ENCODE measurements around the gene SDF4. TPM values are rescaled to one million over a fixed set of nuclear protein-coding genes. Genes with fewer than 3 reads are reported as not detected.
A peak's percentile ranks its signal among the peaks of the same experiment; 100 is the strongest.

Gene SDF4
- total and polyA plus RNA-seq, 7 experiments from 2014 or later: 74.8 to 124 (median 107) TPM

- Histone ChIP-seq H3K36me3 (ENCODE audit: control insufficient read depth in 2 of 3, insufficient read depth in 3 of 3, low read length in 3 of 3) (peaks cover 0 to 80% (median 3%) of the 10 kb centered on the region in 3 experiments), H3K4me3 (ENCODE audit: low read length) (no peak overlapping the region), H3K9me3 (ENCODE audit: control insufficient read depth in 2 of 3, low read length in 3 of 3) (no peaks in the 10 kb centered on the region), H3K27ac (ENCODE audit: low read depth, low read length) (no peak overlapping the region), H3K27me3 (ENCODE audit: control insufficient read depth in 2 of 2, insufficient read depth in 2 of 2, low read length in 2 of 2) (no peaks in the 10 kb centered on the region), H3K4me1 (ENCODE audit: control insufficient read depth in 2 of 2, insufficient read depth in 2 of 2, low read length in 2 of 2) (peaks cover under 1 to 11% of the 10 kb centered on the region in 2 donors)
- Mint-ChIP-seq H3K27ac (peak overlapping the region in 1 of 9 donors; percentile 38), H3K27me3 (no peaks in the 10 kb centered on the region), H3K9me3 (no peaks in the 10 kb centered on the region), H3K4me1 (peaks cover 0 to 37% (median 20%) of the 10 kb centered on the region in 7 donors), H3K36me3 (peaks cover 5 to 24% (median 8%) of the 10 kb centered on the region in 5 donors), H3K4me3 (no peak overlapping the region)
- no peak for ATAC-seq
- intact Hi-C loops (cut with micrococcal nuclease): no loop called here
- CTCF ChIA-PET: no interaction called here
- DNase-seq: no peak
- POLR2A ChIA-PET: no interaction called here
These were observed 12.5 kb downstream of the SDF4 start for GRCh38 chr1:1219341-1219740.

- Histone ChIP-seq H3K36me3 (ENCODE audit: control insufficient read depth in 2 of 3, insufficient read depth in 3 of 3, low read length in 3 of 3) (peaks cover 0 to 74% (median 3%) of the 10 kb centered on the region in 3 experiments), H3K27ac (ENCODE audit: low read depth, low read length) (no peak overlapping the region), H3K9me3 (ENCODE audit: control insufficient read depth in 2 of 3, low read length in 3 of 3) (no peaks in the 10 kb centered on the region), H3K4me1 (ENCODE audit: control insufficient read depth in 2 of 2, insufficient read depth in 2 of 2, low read length in 2 of 2) (peaks cover 6 to 17% of the 10 kb centered on the region in 2 donors), H3K4me3 (ENCODE audit: low read length) (no peak overlapping the region), H3K27me3 (ENCODE audit: control insufficient read depth in 2 of 2, insufficient read depth in 2 of 2, low read length in 2 of 2) (no peaks in the 10 kb centered on the region)
- Mint-ChIP-seq H3K36me3 (peaks cover 5 to 24% (median 8%) of the 10 kb centered on the region in 5 donors), H3K4me3 (peak overlapping the region in 2 of 10 donors; percentile 17 to 59), H3K27me3 (no peaks in the 10 kb centered on the region), H3K9me3 (no peaks in the 10 kb centered on the region), H3K4me1 (peaks cover 0 to 40% (median 21%) of the 10 kb centered on the region in 7 donors), H3K27ac (peak overlapping the region in 1 of 9 donors; percentile 13)
- intact Hi-C loops (cut with micrococcal nuclease): no loop called here
- DNase-seq: no peak
- POLR2A ChIA-PET: no interaction called here
- ATAC-seq: no peak
- CTCF ChIA-PET: interaction anchor here (0.8 kb wide), 1 partner anchor 223 kb away, joined by 3 read pairs; no protein-coding TSS in a partner anchor
These were observed 13.1 kb downstream of the SDF4 start for GRCh38 chr1:1218524-1219200.

GRCh38 chr1:1217621-1218523, 13.9 kb downstream of the SDF4 start:
- no peaks in the 10 kb centered on the region for H3K27me3 ChIP-seq (ENCODE audit: control insufficient read depth in 2 of 2, insufficient read depth in 2 of 2, low read length in 2 of 2)
- H3K27ac ChIP-seq (ENCODE audit: low read depth, low read length): no peak overlapping the region
- H3K27ac Mint-ChIP-seq: peak overlapping the region in 2 of 9 donors; percentile 25 to 46
- peak overlapping the region in 1 of 10 donors; percentile 17 for H3K4me3 Mint-ChIP-seq
- no peaks in the 10 kb centered on the region for H3K9me3 ChIP-seq (ENCODE audit: control insufficient read depth in 2 of 3, low read length in 3 of 3)
- POLR2A ChIA-PET: interaction anchor here (1.0 kb wide), 1 partner anchor 14 kb away, joined by 3 read pairs; no protein-coding TSS in a partner anchor
- peaks cover 0 to 67% (median 3%) of the 10 kb centered on the region in 3 experiments for H3K36me3 ChIP-seq (ENCODE audit: control insufficient read depth in 2 of 3, insufficient read depth in 3 of 3, low read length in 3 of 3)
- no peak for DNase-seq
- peaks cover 2 to 21% (median 3%) of the 10 kb centered on the region in 5 donors for H3K36me3 Mint-ChIP-seq
- H3K4me3 ChIP-seq (ENCODE audit: low read length): no peak overlapping the region
- intact Hi-C loops (cut with micrococcal nuclease): no loop called here
- H3K27me3 Mint-ChIP-seq: no peaks in the 10 kb centered on the region
- CTCF ChIA-PET: interaction anchor here (0.8 kb wide), 1 partner anchor 224 kb away, joined by 3 read pairs; no protein-coding TSS in a partner anchor
- H3K4me1 Mint-ChIP-seq: peaks cover 0 to 36% (median 20%) of the 10 kb centered on the region in 7 donors
- H3K4me1 ChIP-seq (ENCODE audit: control insufficient read depth in 2 of 2, insufficient read depth in 2 of 2, low read length in 2 of 2): peaks cover 6 to 24% of the 10 kb centered on the region in 2 donors
- H3K9me3 Mint-ChIP-seq: no peaks in the 10 kb centered on the region
- ATAC-seq: no peak

GRCh38 chr1:1216770-1217620, 14.8 kb downstream of the SDF4 start:
- no peak overlapping the region for H3K27ac ChIP-seq (ENCODE audit: low read depth, low read length)
- DNase-seq (no peak), ATAC-seq (peak; percentile 38)
- POLR2A ChIA-PET: interaction anchor here (1.0 kb wide), 1 partner anchor 13 kb away, joined by 3 read pairs; no protein-coding TSS in a partner anchor
- intact Hi-C loops (cut with micrococcal nuclease): no loop called here
- H3K9me3 Mint-ChIP-seq: no peaks in the 10 kb centered on the region
- H3K4me1 Mint-ChIP-seq: peaks cover 0 to 33% (median 17%) of the 10 kb centered on the region in 7 donors
- no peaks in the 10 kb centered on the region for H3K27me3 Mint-ChIP-seq
- H3K4me3 Mint-ChIP-seq: peak overlapping the region in 4 of 10 donors; percentile 13 to 55 (median 45)
- peaks cover 6 to 24% of the 10 kb centered on the region in 2 donors for H3K4me1 ChIP-seq (ENCODE audit: control insufficient read depth in 2 of 2, insufficient read depth in 2 of 2, low read length in 2 of 2)
- CTCF ChIA-PET: no interaction called here
- H3K27me3 ChIP-seq (ENCODE audit: control insufficient read depth in 2 of 2, insufficient read depth in 2 of 2, low read length in 2 of 2): no peaks in the 10 kb centered on the region
- H3K36me3 Mint-ChIP-seq: peaks cover 0 to 18% (median 0%) of the 10 kb centered on the region in 5 donors
- no peaks in the 10 kb centered on the region for H3K9me3 ChIP-seq (ENCODE audit: control insufficient read depth in 2 of 3, low read length in 3 of 3)
- H3K4me3 ChIP-seq (ENCODE audit: low read length): no peak overlapping the region
- H3K27ac Mint-ChIP-seq: peak overlapping the region in 6 of 9 donors; percentile 5 to 89 (median 61)
- H3K36me3 ChIP-seq (ENCODE audit: control insufficient read depth in 2 of 3, insufficient read depth in 3 of 3, low read length in 3 of 3): peaks cover 0 to 58% (median 0%) of the 10 kb centered on the region in 3 experiments

- H3K27ac ChIP-seq (ENCODE audit: low read depth, low read length): no peak overlapping the region
- H3K9me3 Mint-ChIP-seq: no peaks in the 10 kb centered on the region
- H3K36me3 Mint-ChIP-seq: peaks cover 0 to 20% (median 0%) of the 10 kb centered on the region in 5 donors
- ATAC-seq (no peak), DNase-seq (no peak)
- no peak overlapping the region for H3K4me3 ChIP-seq (ENCODE audit: low read length)
- peaks cover 0 to 28% (median 19%) of the 10 kb centered on the region in 7 donors for H3K4me1 Mint-ChIP-seq
- H3K9me3 ChIP-seq (ENCODE audit: control insufficient read depth in 2 of 3, low read length in 3 of 3): no peaks in the 10 kb centered on the region
- ChIA-PET POLR2A (interaction anchor here (0.7 kb wide), 1 partner anchor 20 kb away, joined by 4 read pairs; no protein-coding TSS in a partner anchor), CTCF (no interaction called here)
- peaks cover 6 to 24% of the 10 kb centered on the region in 2 donors for H3K4me1 ChIP-seq (ENCODE audit: control insufficient read depth in 2 of 2, insufficient read depth in 2 of 2, low read length in 2 of 2)
- no peaks in the 10 kb centered on the region for H3K27me3 ChIP-seq (ENCODE audit: control insufficient read depth in 2 of 2, insufficient read depth in 2 of 2, low read length in 2 of 2)
- peak overlapping the region in 2 of 10 donors; percentile 55 to 71 for H3K4me3 Mint-ChIP-seq
- no peaks in the 10 kb centered on the region for H3K27me3 Mint-ChIP-seq
- H3K27ac Mint-ChIP-seq: peak overlapping the region in 2 of 9 donors; percentile 83 to 89
- peaks cover 0 to 48% (median 0%) of the 10 kb centered on the region in 3 experiments for H3K36me3 ChIP-seq (ENCODE audit: control insufficient read depth in 2 of 3, insufficient read depth in 3 of 3, low read length in 3 of 3)
- intact Hi-C loops (cut with micrococcal nuclease): no loop called here
These were observed 15.8 kb downstream of the SDF4 start for GRCh38 chr1:1215881-1216605.
